ENCODE data around the gene SND1.

The SND1 gene

DNA sequence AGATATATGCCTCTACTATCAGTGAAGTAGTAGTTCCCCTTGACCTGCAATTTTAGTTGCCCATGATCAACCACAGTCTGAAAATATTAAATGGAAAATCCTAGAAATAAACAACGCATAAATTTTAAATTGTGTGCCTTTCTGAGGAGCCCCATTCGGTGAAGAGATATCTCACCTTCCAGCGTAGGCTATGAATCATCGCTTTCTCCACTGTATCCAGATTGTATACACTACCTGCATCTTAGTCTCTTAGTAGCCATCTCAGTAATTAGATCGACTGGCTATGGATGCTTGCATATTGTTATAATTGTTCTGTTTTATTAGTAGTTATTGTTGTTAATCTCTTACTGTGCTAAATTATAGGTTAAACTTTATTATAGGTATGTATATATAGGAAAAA, 227.9 kb downstream of the SND1 start:
- Histone ChIP-seq H3K4me1 (ENCODE audit: insufficient read depth, low read length, severe bottlenecking) (peaks cover 28% of the 10 kb centered on the region), H3K9me2 (ENCODE audit: low read depth, low read length) (no peaks in the 10 kb centered on the region), H3K79me2 (ENCODE audit: insufficient read depth, low read length) (no peaks in the 10 kb centered on the region), H3K4me2 (ENCODE audit: low read length) (no peak overlapping the region), H3K27ac (ENCODE audit: low read depth, low read length, poor library complexity, severe bottlenecking) (no peak overlapping the region), H3K9me3 (ENCODE audit: low read length) (no peaks in the 10 kb centered on the region), H3K36me3 (ENCODE audit: insufficient read depth, low read length) (0 out of 2 replicates have a peak, but pooled peaks cover 4% of the 10 kb centered on the region), H3F3A (ENCODE audit: insufficient read depth, low read length) (no peaks in the 10 kb centered on the region), H3K9ac (ENCODE audit: low read length) (no peak overlapping the region), H3K27me3 (ENCODE audit: insufficient read depth, low read length) (no peaks in the 10 kb centered on the region), H4K20me1 (ENCODE audit: insufficient read depth, low read length) (no peaks in the 10 kb centered on the region), H3K4me3 (ENCODE audit: low read depth, low read length, poor library complexity, severe bottlenecking) (no peak overlapping the region), H2AFZ (ENCODE audit: low read length) (no peak overlapping the region)
- TF ChIP-seq, protein P1, sequence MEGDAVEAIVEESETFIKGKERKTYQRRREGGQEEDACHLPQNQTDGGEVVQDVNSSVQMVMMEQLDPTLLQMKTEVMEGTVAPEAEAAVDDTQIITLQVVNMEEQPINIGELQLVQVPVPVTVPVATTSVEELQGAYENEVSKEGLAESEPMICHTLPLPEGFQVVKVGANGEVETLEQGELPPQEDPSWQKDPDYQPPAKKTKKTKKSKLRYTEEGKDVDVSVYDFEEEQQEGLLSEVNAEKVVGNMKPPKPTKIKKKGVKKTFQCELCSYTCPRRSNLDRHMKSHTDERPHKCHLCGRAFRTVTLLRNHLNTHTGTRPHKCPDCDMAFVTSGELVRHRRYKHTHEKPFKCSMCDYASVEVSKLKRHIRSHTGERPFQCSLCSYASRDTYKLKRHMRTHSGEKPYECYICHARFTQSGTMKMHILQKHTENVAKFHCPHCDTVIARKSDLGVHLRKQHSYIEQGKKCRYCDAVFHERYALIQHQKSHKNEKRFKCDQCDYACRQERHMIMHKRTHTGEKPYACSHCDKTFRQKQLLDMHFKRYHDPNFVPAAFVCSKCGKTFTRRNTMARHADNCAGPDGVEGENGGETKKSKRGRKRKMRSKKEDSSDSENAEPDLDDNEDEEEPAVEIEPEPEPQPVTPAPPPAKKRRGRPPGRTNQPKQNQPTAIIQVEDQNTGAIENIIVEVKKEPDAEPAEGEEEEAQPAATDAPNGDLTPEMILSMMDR (IDR thresholded peaks at IDR 0.05; ENCODE audit: low read length) = no peak
- TF ChIP-seq EZH2 (IDR thresholded peaks at IDR 0.05; ENCODE audit: borderline replicate concordance, low read length) = no peak

DNA sequence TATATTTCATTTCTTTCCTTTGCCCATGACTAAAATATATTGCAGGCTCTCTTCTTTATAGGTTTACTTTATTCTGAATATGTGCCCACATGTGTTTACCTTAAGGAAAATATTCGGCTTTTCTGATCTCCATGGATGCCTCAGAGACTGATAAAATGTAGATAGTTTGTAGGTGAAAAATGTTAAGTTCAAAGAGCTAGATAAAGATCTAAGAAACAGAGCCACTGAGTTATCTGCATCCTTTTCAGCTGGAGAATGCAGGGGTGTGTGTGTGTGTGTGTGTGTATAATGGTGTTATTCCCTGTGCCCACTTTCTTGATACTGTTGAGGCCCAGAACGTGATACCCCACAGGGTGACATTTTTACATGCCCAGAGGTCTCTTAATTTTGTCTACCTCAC, 228.5 kb downstream of the SND1 start:
- Histone ChIP-seq H3K9me3 (ENCODE audit: low read length) (no peaks in the 10 kb centered on the region), H3K9me2 (ENCODE audit: low read depth, low read length) (no peaks in the 10 kb centered on the region), H3K36me3 (ENCODE audit: insufficient read depth, low read length) (0 out of 2 replicates have a peak, but pooled peaks cover 4% of the 10 kb centered on the region), H3F3A (ENCODE audit: insufficient read depth, low read length) (no peaks in the 10 kb centered on the region), H3K4me2 (ENCODE audit: low read length) (no peak overlapping the region), H3K9ac (ENCODE audit: low read length) (no peak overlapping the region), H3K4me1 (ENCODE audit: insufficient read depth, low read length, severe bottlenecking) (peaks cover 28% of the 10 kb centered on the region), H3K27me3 (ENCODE audit: insufficient read depth, low read length) (no peaks in the 10 kb centered on the region), H3K27ac (ENCODE audit: low read depth, low read length, poor library complexity, severe bottlenecking) (no peak overlapping the region), H4K20me1 (ENCODE audit: insufficient read depth, low read length) (no peaks in the 10 kb centered on the region), H2AFZ (ENCODE audit: low read length) (no peak overlapping the region), H3K79me2 (ENCODE audit: insufficient read depth, low read length) (no peaks in the 10 kb centered on the region), H3K4me3 (ENCODE audit: low read depth, low read length, poor library complexity, severe bottlenecking) (no peak overlapping the region)
- TF ChIP-seq, protein P1 (IDR thresholded peaks at IDR 0.05; ENCODE audit: low read length) = no peak
- no peak for TF ChIP-seq EZH2 (IDR thresholded peaks at IDR 0.05; ENCODE audit: borderline replicate concordance, low read length)

DNA sequence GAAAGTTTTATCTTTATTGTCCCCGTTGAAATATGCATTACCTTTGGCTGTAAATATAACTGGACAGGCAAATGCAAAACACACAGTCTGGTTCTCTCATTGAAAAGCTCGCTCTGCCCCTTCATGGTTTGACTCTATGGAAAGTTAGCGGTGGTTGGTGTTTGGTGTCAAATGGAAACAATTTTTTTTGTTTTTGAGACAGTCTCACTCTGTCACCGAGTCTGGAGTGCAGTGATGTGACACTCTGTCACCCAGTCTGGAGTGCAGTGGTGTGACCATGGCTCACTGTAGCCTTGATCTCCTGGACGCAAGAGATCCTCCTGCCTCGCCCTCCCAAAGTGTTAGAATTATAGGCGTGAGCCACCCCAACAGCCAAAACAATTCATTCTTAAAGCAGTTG, 229.6 kb downstream of the SND1 start:
- no peaks in the 10 kb centered on the region for H3K27me3 ChIP-seq (ENCODE audit: insufficient read depth, low read length)
- H3K79me2 ChIP-seq (ENCODE audit: insufficient read depth, low read length) = no peaks in the 10 kb centered on the region
- H3K36me3 ChIP-seq (ENCODE audit: insufficient read depth, low read length) = 0 out of 2 replicates have a peak, but pooled peaks cover 4% of the 10 kb centered on the region
- H3K27ac ChIP-seq (ENCODE audit: low read depth, low read length, poor library complexity, severe bottlenecking) = peak overlapping the region; percentile 66
- peaks cover 28% of the 10 kb centered on the region for H3K4me1 ChIP-seq (ENCODE audit: insufficient read depth, low read length, severe bottlenecking)
- no peaks in the 10 kb centered on the region for H3K9me3 ChIP-seq (ENCODE audit: low read length)
- no peak for TF ChIP-seq EZH2 (IDR thresholded peaks at IDR 0.05; ENCODE audit: borderline replicate concordance, low read length)
- TF ChIP-seq, protein P1 (IDR thresholded peaks at IDR 0.05; ENCODE audit: low read length) = no peak
- H2AFZ ChIP-seq (ENCODE audit: low read length) = no peak overlapping the region
- no peak overlapping the region for H3K9ac ChIP-seq (ENCODE audit: low read length)
- H3K9me2 ChIP-seq (ENCODE audit: low read depth, low read length) = no peaks in the 10 kb centered on the region
- H3K4me2 ChIP-seq (ENCODE audit: low read length) = peak overlapping the region; percentile 5; the same call in 1 of the 2 replicates
- H3K4me3 ChIP-seq (ENCODE audit: low read depth, low read length, poor library complexity, severe bottlenecking) = no peak overlapping the region
- no peaks in the 10 kb centered on the region for H4K20me1 ChIP-seq (ENCODE audit: insufficient read depth, low read length)
- no peaks in the 10 kb centered on the region for H3F3A ChIP-seq (ENCODE audit: insufficient read depth, low read length)

Measured in OCI-LY1 (cell line).